CD14-positive monocyte (primary cell): ENCODE results near the gene ROR1. TPM values are rescaled to one million over a fixed set of nuclear protein-coding genes. Genes with fewer than 3 reads are reported as not detected.

Experiments
- DNase-seq, 3 donors: peaks; one replicate each; pipeline ENCODE4 v3.0.0-alpha.2; 2011 to 2022
- H2AFZ ChIP-seq: 2 replicates; pipeline ENCODE4 v1.6.0; 2012; ENCODE audit warnings: mild to moderate bottlenecking, low read depth, low read length, inconsistent platforms; ENCODE audit not compliant: insufficient read depth, poor library complexity, severe bottlenecking
- H3K27ac ChIP-seq, 2 donors: 1 replicate in 1 of 2; 2 replicates in 1 of 2; pipeline ENCODE4 v1.5.1; 2012 to 2013; ENCODE audit warnings: low read length in 2 of 2, control low read depth in 1 of 2, inconsistent platforms in 1 of 2, low read depth in 1 of 2, mild to moderate bottlenecking in 1 of 2
- H3K27me3 ChIP-seq, 2 donors: one replicate each; pipeline versions ENCODE4 v1.6.0 to v1.6.1; 2011 to 2013; ENCODE audit warnings: low read length in 2 of 2; ENCODE audit not compliant: control insufficient read depth in 2 of 2, insufficient read depth in 2 of 2
- H3K36me3 ChIP-seq, 2 donors: replicated peaks in 1 of 2; 1 replicate in 1 of 2; 2 replicates in 1 of 2; pipeline versions ENCODE4 v1.5.1 to v1.6.1; 2012 to 2013; ENCODE audit warnings: low read length in 2 of 2, control low read depth in 1 of 2, inconsistent platforms in 1 of 2, mild to moderate bottlenecking in 1 of 2; ENCODE audit not compliant: insufficient read depth in 2 of 2, control insufficient read depth in 1 of 2
- H3K4me1 ChIP-seq, 2 donors: 1 replicate in 1 of 2; 2 replicates in 1 of 2; pipeline versions ENCODE4 v1.5.1 to v1.6.1; 2012 to 2013; ENCODE audit warnings: low read length in 2 of 2, control low read depth in 1 of 2, inconsistent platforms in 1 of 2, mild to moderate bottlenecking in 1 of 2, moderate library complexity in 1 of 2; ENCODE audit not compliant: insufficient read depth in 2 of 2, control insufficient read depth in 1 of 2
- H3K4me2 ChIP-seq: replicated peaks from 2 replicates; pipeline ENCODE3; 2012; ENCODE audit warnings: low read length, moderate library complexity, mild to moderate bottlenecking; ENCODE audit not compliant: poor library complexity, severe bottlenecking; ENCODE audit errors: extremely low read depth
- H3K4me3 ChIP-seq, 3 experiments: fragments of 200-600 bp in 1 of 3; sonication (generic) in 1 of 3; replicated peaks in 1 of 3; 1 replicate in 2 of 3; 2 replicates in 1 of 3; pipeline ENCODE4 v1.5.1; 2011 to 2013; ENCODE audit warnings: low read length in 3 of 3, mild to moderate bottlenecking in 3 of 3, control low read depth in 2 of 3, low read depth in 2 of 3, inconsistent platforms in 1 of 3, moderate library complexity in 1 of 3
- H3K79me2 ChIP-seq: 2 replicates; pipeline ENCODE4 v1.6.0; 2012; ENCODE audit warnings: mild to moderate bottlenecking, control low read depth, inconsistent platforms, low read length, moderate library complexity; ENCODE audit not compliant: insufficient read depth
- H3K9ac ChIP-seq: 2 replicates; pipeline ENCODE4 v1.6.0; 2017; ENCODE audit warnings: low read length, mild to moderate bottlenecking; ENCODE audit not compliant: insufficient read depth, poor library complexity, severe bottlenecking
- H3K9me3 ChIP-seq, 2 donors: replicated peaks in 1 of 2; 1 replicate in 1 of 2; 2 replicates in 1 of 2; pipeline versions ENCODE4 v1.5.1 to v1.6.1; 2012 to 2013; ENCODE audit warnings: low read length in 2 of 2, control low read depth in 1 of 2; ENCODE audit not compliant: control insufficient read depth in 1 of 2, insufficient read depth in 1 of 2
- H4K20me1 ChIP-seq: 2 replicates; pipeline ENCODE4 v1.6.0; 2012; ENCODE audit warnings: mild to moderate bottlenecking, low read length, control low read depth, moderate library complexity; ENCODE audit not compliant: insufficient read depth
- H3K27ac Mint-ChIP-seq, 7 donors: one replicate each; pipeline ENCODE4 v1.8.0; 2020; ENCODE audit warnings: mild to moderate bottlenecking in 7 of 7, mixed read lengths in 7 of 7, moderate library complexity in 6 of 7, inconsistent platforms in 2 of 7
- H3K27me3 Mint-ChIP-seq, 3 donors: one replicate each; pipeline ENCODE4 v1.8.0; 2021 to 2022; ENCODE audit warnings: low read depth in 3 of 3, mild to moderate bottlenecking in 3 of 3, mixed read lengths in 3 of 3, moderate library complexity in 3 of 3, inconsistent platforms in 1 of 3
- H3K36me3 Mint-ChIP-seq, 2 donors: one replicate each; pipeline ENCODE4 v1.8.0; 2020; ENCODE audit warnings: mixed read lengths in 2 of 2, inconsistent platforms in 1 of 2, mild to moderate bottlenecking in 1 of 2
- H3K4me1 Mint-ChIP-seq: one replicate; pipeline ENCODE4 v1.8.0; 2020; ENCODE audit warnings: mild to moderate bottlenecking, mixed read lengths
- H3K4me3 Mint-ChIP-seq, 2 donors: one replicate each; pipeline ENCODE4 v1.8.0; 2020; ENCODE audit warnings: mild to moderate bottlenecking in 2 of 2, mixed read lengths in 2 of 2, moderate library complexity in 1 of 2
- H3K9me3 Mint-ChIP-seq, 7 donors: one replicate each; pipeline ENCODE4 v1.8.0; 2020 to 2022; ENCODE audit warnings: mixed read lengths in 7 of 7, mild to moderate bottlenecking in 6 of 7, moderate library complexity in 6 of 7, inconsistent platforms in 2 of 7
- CTCF ChIP-seq: fragments of 200-600 bp; IDR thresholded peaks from one replicate; pipeline ENCODE4 v1.8.0; 2022; ENCODE audit warnings: antibody characterized with exemption, mild to moderate bottlenecking
- WGBS: methylation state at CpG from one replicate; pipeline ENCODE4 v1.1.5; 2013; ENCODE audit warnings: missing lambda C conversion rate; ENCODE audit not compliant: insufficient coverage; 5-methylcytosine and 5-hydroxymethylcytosine counted together
- intact Hi-C, 2 donors: fragments of 100-400 bp; cut with micrococcal nuclease; formaldehyde crosslinking; loops; one replicate each; pipeline versions ENCODE4 v1.15.0 to v1.15.1; 2023
- polyA plus RNA-seq, 3 donors: library from polyadenylated mRNA; depleted of rRNA in 1 of 3; unstranded in 2 of 3; stranded (reverse) in 1 of 3; fragments of 300-500 nt in 2 of 3; fragments of >200 nt in 1 of 3; fragmentation: Illumina TruSeq in 2 of 3; gene quantifications; 1 replicate in 2 of 3; 2 replicates in 1 of 3; pipeline ENCODE4 v1.2.3, GENCODE V29; 2012 to 2021

The ROR1 gene
- polyA plus RNA-seq, 3 donors, result not detected

- Histone ChIP-seq H3K36me3 (no peaks in the 10 kb centered on the region), H3K9ac (no peak overlapping the region), H3K27ac (no peak overlapping the region), H3K79me2 (no peaks in the 10 kb centered on the region), H2AFZ (no peak overlapping the region), H3K4me2 (no peak overlapping the region), H3K4me3 (no peak overlapping the region), H4K20me1 (no peaks in the 10 kb centered on the region), H3K27me3 (no peaks in the 10 kb centered on the region), H3K4me1 (no peaks in the 10 kb centered on the region), H3K9me3 (no peaks in the 10 kb centered on the region)
- no peak for DNase-seq
- intact Hi-C loops, result no loop called here
- TF ChIP-seq CTCF, result no peak
- H3K4me1 Mint-ChIP-seq, result peaks cover 4% of the 10 kb centered on the region
- peaks cover 0 to 2% (median 0%) of the 10 kb centered on the region in 3 donors for H3K27me3 Mint-ChIP-seq
- H3K36me3 Mint-ChIP-seq, result no peaks in the 10 kb centered on the region
- no CpG with 5 or more reads among the region's 1 CpG for WGBS
- peaks cover 0 to 5% (median 0%) of the 10 kb centered on the region in 7 donors for H3K9me3 Mint-ChIP-seq
- no peak overlapping the region for H3K4me3 Mint-ChIP-seq
- no peak overlapping the region for H3K27ac Mint-ChIP-seq
Measured at GRCh38 chr1:64010316-64010715, 236.5 kb downstream of the ROR1 start.

- no peaks in the 10 kb centered on the region for H3K4me1 ChIP-seq
- Mint-ChIP-seq H3K4me1 (no peaks in the 10 kb centered on the region), H3K4me3 (no peak overlapping the region), H3K9me3 (peaks cover 0 to 5% (median 0%) of the 10 kb centered on the region in 7 donors), H3K27me3 (peaks cover 0 to 2% (median 0%) of the 10 kb centered on the region in 3 donors), H3K36me3 (no peaks in the 10 kb centered on the region), H3K27ac (no peak overlapping the region)
- intact Hi-C loops, result no loop called here
- no peak for DNase-seq
- H2AFZ ChIP-seq, result no peak overlapping the region
- no peak overlapping the region for H3K4me2 ChIP-seq
- no peak overlapping the region for H3K4me3 ChIP-seq
- H3K36me3 ChIP-seq, result no peaks in the 10 kb centered on the region
- 40% methylated on average over 2 of the region's 4 CpGs for WGBS
- no peak for TF ChIP-seq CTCF
- no peak overlapping the region for H3K9ac ChIP-seq
- no peaks in the 10 kb centered on the region for H3K27me3 ChIP-seq
- H3K79me2 ChIP-seq, result no peaks in the 10 kb centered on the region
- no peak overlapping the region for H3K27ac ChIP-seq
- H4K20me1 ChIP-seq, result no peaks in the 10 kb centered on the region
- no peaks in the 10 kb centered on the region for H3K9me3 ChIP-seq
Measured at GRCh38 chr1:64013395-64013794, 239.6 kb downstream of the ROR1 start.
